H9 (cell line): Measurements from ENCODE around the gene ERAP2. TPM values are rescaled to one million over a fixed set of nuclear protein-coding genes. Genes with fewer than 3 reads are reported as not detected.

Experiments used
- DNase-seq: peaks from one replicate; pipeline ENCODE4 v3.0.0-alpha.2; 2017
- H2AFZ ChIP-seq: one replicate; pipeline ENCODE4 v1.6.1; 2013; ENCODE audit warnings: mild to moderate bottlenecking, low read length, control low read depth, moderate library complexity
- H2AK5ac ChIP-seq: 2 replicates; pipeline ENCODE4 v1.6.1; 2013; ENCODE audit warnings: low read length, control low read depth, mixed read lengths; ENCODE audit not compliant: insufficient read length
- H2BK120ac ChIP-seq: one replicate; pipeline ENCODE4 v1.6.1; 2013; ENCODE audit warnings: low read depth, mild to moderate bottlenecking, low read length, control low read depth, inconsistent platforms; ENCODE audit not compliant: poor library complexity, severe bottlenecking
- H2BK12ac ChIP-seq: 2 replicates; pipeline ENCODE4 v1.6.1; 2013; ENCODE audit warnings: low read length, control low read depth, mixed read lengths, low read depth; ENCODE audit not compliant: insufficient read length
- H2BK15ac ChIP-seq: 2 replicates; pipeline ENCODE4 v1.6.1; 2013; ENCODE audit warnings: low read depth, low read length, control low read depth
- H2BK20ac ChIP-seq: one replicate; pipeline ENCODE4 v1.6.1; 2013; ENCODE audit warnings: low read depth, mild to moderate bottlenecking, low read length, control low read depth, inconsistent platforms; ENCODE audit not compliant: poor library complexity, severe bottlenecking
- H2BK5ac ChIP-seq: 2 replicates; pipeline ENCODE4 v1.6.1; 2013; ENCODE audit warnings: low read length, control low read depth, mixed read lengths; ENCODE audit not compliant: insufficient read length
- H3K14ac ChIP-seq: 2 replicates; pipeline ENCODE4 v1.6.1; 2013; ENCODE audit warnings: low read length, control low read depth; ENCODE audit not compliant: insufficient read depth
- H3K18ac ChIP-seq: 2 replicates; pipeline ENCODE4 v1.6.1; 2013; ENCODE audit warnings: low read depth, mild to moderate bottlenecking, mixed read lengths, low read length, control low read depth; ENCODE audit not compliant: insufficient read length
- H3K23ac ChIP-seq: 2 replicates; pipeline ENCODE4 v1.6.1; 2013; ENCODE audit warnings: low read length, control low read depth, mixed read lengths, low read depth; ENCODE audit not compliant: insufficient read length
- H3K23me2 ChIP-seq: 2 replicates; pipeline ENCODE4 v1.6.1; 2013; ENCODE audit warnings: low read depth, mild to moderate bottlenecking, mixed read lengths, low read length, control low read depth; ENCODE audit not compliant: insufficient read length, poor library complexity, severe bottlenecking
- H3K27ac ChIP-seq: 2 replicates; pipeline ENCODE4 v1.5.1; 2013; ENCODE audit warnings: low read length, control low read depth, mixed read lengths, low read depth; ENCODE audit not compliant: insufficient read length
- H3K27me3 ChIP-seq: 2 replicates; pipeline ENCODE4 v1.6.1; 2013; ENCODE audit warnings: low read length, control low read depth, inconsistent platforms; ENCODE audit not compliant: insufficient read depth
- H3K4ac ChIP-seq: 2 replicates; pipeline ENCODE4 v1.6.1; 2013; ENCODE audit warnings: low read depth, mild to moderate bottlenecking, control low read depth, inconsistent platforms, low read length, moderate library complexity
- H3K4me1 ChIP-seq: 2 replicates; pipeline ENCODE4 v1.6.1; 2013; ENCODE audit warnings: low read length, control low read depth, inconsistent platforms; ENCODE audit not compliant: insufficient read depth
- H3K4me2 ChIP-seq: 2 replicates; pipeline ENCODE4 v1.6.1; 2013; ENCODE audit warnings: low read length, control low read depth, mixed read lengths; ENCODE audit not compliant: insufficient read length, insufficient read depth
- H3K56ac ChIP-seq: 2 replicates; pipeline ENCODE4 v1.6.1; 2013; ENCODE audit warnings: low read depth, mild to moderate bottlenecking, mixed read lengths, low read length, control low read depth; ENCODE audit not compliant: insufficient read length
- H3K79me1 ChIP-seq: 2 replicates; pipeline ENCODE4 v1.6.1; 2013; ENCODE audit warnings: low read depth, mild to moderate bottlenecking, moderate library complexity, low read length, control low read depth, inconsistent platforms; ENCODE audit not compliant: insufficient read depth, poor library complexity, severe bottlenecking
- H3K79me2 ChIP-seq: 2 replicates; pipeline ENCODE4 v1.6.1; 2013; ENCODE audit warnings: low read length, control low read depth, inconsistent platforms; ENCODE audit not compliant: insufficient read depth
- H3K9ac ChIP-seq: 2 replicates; pipeline ENCODE4 v1.6.1; 2013; ENCODE audit warnings: low read length, control low read depth, mixed read lengths; ENCODE audit not compliant: insufficient read length; ENCODE audit errors: extremely low read depth
- H3K9me3 ChIP-seq: one replicate; pipeline ENCODE4 v1.6.1; 2013; ENCODE audit warnings: low read depth, low read length, inconsistent platforms; ENCODE audit not compliant: control insufficient read depth
- H3T11ph ChIP-seq: one replicate; pipeline ENCODE4 v1.6.1; 2013; ENCODE audit warnings: mild to moderate bottlenecking, low read length, control low read depth, inconsistent platforms
- H4K20me1 ChIP-seq: one replicate; pipeline ENCODE4 v1.6.1; 2013; ENCODE audit not compliant: control insufficient read depth, insufficient read length, insufficient read depth
- H4K5ac ChIP-seq: 2 replicates; pipeline ENCODE4 v1.6.1; 2013; ENCODE audit warnings: low read depth, mild to moderate bottlenecking, mixed read lengths, low read length, control low read depth; ENCODE audit not compliant: insufficient read length
- H4K8ac ChIP-seq: replicated peaks from 2 replicates; pipeline ENCODE4 v1.6.1; 2013; ENCODE audit warnings: low read length, control low read depth, mixed read lengths, low read depth; ENCODE audit not compliant: insufficient read length
- H4K91ac ChIP-seq: 2 replicates; pipeline ENCODE4 v1.6.1; 2013; ENCODE audit warnings: low read depth, mild to moderate bottlenecking, moderate library complexity, mixed read lengths, low read length, control low read depth; ENCODE audit not compliant: insufficient read length
- H3K27ac Mint-ChIP-seq, 3 experiments: 2 replicates in 2 of 3; 3 replicates in 1 of 3; pipeline ENCODE4 v1.8.0; 2020 to 2021; ENCODE audit warnings: mixed read lengths in 3 of 3, mild to moderate bottlenecking in 1 of 3, moderate library complexity in 1 of 3
- H3K27me3 Mint-ChIP-seq: 2 replicates; pipeline ENCODE4 v1.8.0; 2021; ENCODE audit warnings: low read depth, mild to moderate bottlenecking, moderate library complexity, mixed read lengths
- H3K36me3 Mint-ChIP-seq, 3 experiments: 2 replicates in 2 of 3; 3 replicates in 1 of 3; pipeline ENCODE4 v1.8.0; 2020 to 2021; ENCODE audit warnings: low read depth in 3 of 3, mixed read lengths in 3 of 3; ENCODE audit not compliant: insufficient read depth in 1 of 3
- H3K4me1 Mint-ChIP-seq, 2 experiments: 2 replicates each; pipeline ENCODE4 v1.8.0; 2020; ENCODE audit warnings: mixed read lengths in 2 of 2
- H3K4me3 Mint-ChIP-seq, 2 experiments: 2 replicates in 1 of 2; 3 replicates in 1 of 2; pipeline ENCODE4 v1.8.0; 2020 to 2021; ENCODE audit warnings: mild to moderate bottlenecking in 2 of 2, mixed read lengths in 2 of 2, moderate library complexity in 1 of 2
- H3K9me3 Mint-ChIP-seq, 2 experiments: 2 replicates in 1 of 2; 3 replicates in 1 of 2; pipeline ENCODE4 v1.8.0; 2020; ENCODE audit warnings: mild to moderate bottlenecking in 2 of 2, mixed read lengths in 2 of 2, moderate library complexity in 1 of 2
- WGBS: extraction: QIAGEN DNeasy Blood & Tissue Kit; methylation state at CpG from one replicate; pipeline ENCODE4 v1.1.7; 2013; ENCODE audit warnings: missing lambda C conversion rate, low lambda C conversion rate, mixed read lengths; ENCODE audit not compliant: insufficient read length; ENCODE audit errors: extremely low coverage; 5-methylcytosine and 5-hydroxymethylcytosine counted together
- total RNA-seq: library from RNA; stranded (reverse); gene quantifications from 2 replicates; pipeline ENCODE4 v1.2.1, GENCODE V29; 2021
- TF ChIP-seq, protein P1 (sequence below): fragments of 200-600 bp; sonication (generic); conservative IDR thresholded peaks from 3 replicates; pipeline ENCODE4 v1.8.0; 2021; ENCODE audit warnings: antibody characterized with exemption, mild to moderate bottlenecking

The ERAP2 gene
- total RNA-seq, 1 experiment from 2014 or later: 0.09 TPM

DNA sequence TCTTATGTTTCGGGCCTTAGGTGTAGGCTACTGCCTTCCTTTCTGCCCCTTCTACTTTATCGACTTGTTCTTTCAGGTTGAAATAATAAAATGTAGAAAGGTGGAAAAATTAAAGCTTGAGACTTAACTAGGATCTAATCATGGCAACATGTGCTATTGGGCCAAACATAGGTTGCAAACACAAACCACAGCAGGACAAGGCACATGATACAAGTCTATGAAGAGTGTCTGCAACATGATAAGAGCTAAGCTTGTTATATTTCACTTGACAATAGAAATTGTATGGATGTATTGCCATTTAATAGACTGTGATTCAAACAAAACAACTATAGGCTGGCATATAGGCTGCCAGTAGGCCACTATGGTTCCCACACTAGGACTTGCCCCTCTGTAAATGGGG is 1.7 kb upstream of the ERAP2 start:
- no peak for DNase-seq
- H3K9me3 Mint-ChIP-seq: no peaks in the 10 kb centered on the region
- no peaks in the 10 kb centered on the region for H3K79me2 ChIP-seq
- H3K9ac ChIP-seq: no peak overlapping the region
- no peak overlapping the region for H2BK15ac ChIP-seq
- TF ChIP-seq, protein P1, sequence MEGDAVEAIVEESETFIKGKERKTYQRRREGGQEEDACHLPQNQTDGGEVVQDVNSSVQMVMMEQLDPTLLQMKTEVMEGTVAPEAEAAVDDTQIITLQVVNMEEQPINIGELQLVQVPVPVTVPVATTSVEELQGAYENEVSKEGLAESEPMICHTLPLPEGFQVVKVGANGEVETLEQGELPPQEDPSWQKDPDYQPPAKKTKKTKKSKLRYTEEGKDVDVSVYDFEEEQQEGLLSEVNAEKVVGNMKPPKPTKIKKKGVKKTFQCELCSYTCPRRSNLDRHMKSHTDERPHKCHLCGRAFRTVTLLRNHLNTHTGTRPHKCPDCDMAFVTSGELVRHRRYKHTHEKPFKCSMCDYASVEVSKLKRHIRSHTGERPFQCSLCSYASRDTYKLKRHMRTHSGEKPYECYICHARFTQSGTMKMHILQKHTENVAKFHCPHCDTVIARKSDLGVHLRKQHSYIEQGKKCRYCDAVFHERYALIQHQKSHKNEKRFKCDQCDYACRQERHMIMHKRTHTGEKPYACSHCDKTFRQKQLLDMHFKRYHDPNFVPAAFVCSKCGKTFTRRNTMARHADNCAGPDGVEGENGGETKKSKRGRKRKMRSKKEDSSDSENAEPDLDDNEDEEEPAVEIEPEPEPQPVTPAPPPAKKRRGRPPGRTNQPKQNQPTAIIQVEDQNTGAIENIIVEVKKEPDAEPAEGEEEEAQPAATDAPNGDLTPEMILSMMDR: no peak
- H3K56ac ChIP-seq: no peak overlapping the region
- H4K91ac ChIP-seq: no peak overlapping the region
- H3K9me3 ChIP-seq: no peaks in the 10 kb centered on the region
- H3K4me3 Mint-ChIP-seq: no peak overlapping the region
- no CpG with 5 or more reads among the region's 2 CpGs for whole genome bisulfite sequencing
- H3K27ac Mint-ChIP-seq: no peak overlapping the region
- no peak overlapping the region for H4K8ac ChIP-seq
- no peak overlapping the region for H3K18ac ChIP-seq
- no peaks in the 10 kb centered on the region for H3K79me1 ChIP-seq
- no peaks in the 10 kb centered on the region for H3K36me3 Mint-ChIP-seq
- no peak overlapping the region for H2BK5ac ChIP-seq
- no peaks in the 10 kb centered on the region for H3K27me3 Mint-ChIP-seq
- no peak overlapping the region for H2AFZ ChIP-seq
- no peak overlapping the region for H3K27ac ChIP-seq
- H3K23ac ChIP-seq: no peak overlapping the region
- no peak overlapping the region for H3K4ac ChIP-seq
- peaks cover 26 to 27% of the 10 kb centered on the region in 2 experiments for H3K4me1 Mint-ChIP-seq
- no peaks in the 10 kb centered on the region for H3K23me2 ChIP-seq
- H3K14ac ChIP-seq: no peak overlapping the region
- no peak overlapping the region for H4K5ac ChIP-seq
- H3K4me2 ChIP-seq: no peak overlapping the region
- H2BK20ac ChIP-seq: no peak overlapping the region
- H3T11ph ChIP-seq: no peak overlapping the region
- H2BK12ac ChIP-seq: no peak overlapping the region
- no peaks in the 10 kb centered on the region for H4K20me1 ChIP-seq
- no peaks in the 10 kb centered on the region for H3K27me3 ChIP-seq
- no peak overlapping the region for H2AK5ac ChIP-seq
- H3K4me1 ChIP-seq: 0 out of 2 replicates have a peak, but pooled peaks cover 3% of the 10 kb centered on the region
- H2BK120ac ChIP-seq: no peak overlapping the region
